IPS DF 6.9 (cell line): ENCODE data around the gene SRL.

Source experiments
- DNase-seq: peaks from one replicate; pipeline ENCODE4 v3.0.0-alpha.2; 2013; ENCODE audit warnings: low read depth, low spot score
- H3K27ac ChIP-seq: one replicate; pipeline ENCODE4 v1.5.1; 2013; ENCODE audit warnings: low read length, control low read depth
- H3K27me3 ChIP-seq: 2 replicates; pipeline ENCODE4 v1.6.1; 2013; ENCODE audit warnings: mild to moderate bottlenecking, low read length; ENCODE audit not compliant: control insufficient read depth, insufficient read depth
- H3K36me3 ChIP-seq: 2 replicates; pipeline ENCODE4 v1.6.1; 2013; ENCODE audit warnings: low read length; ENCODE audit not compliant: control insufficient read depth, insufficient read depth
- H3K4me1 ChIP-seq: 2 replicates; pipeline ENCODE4 v1.6.1; 2013; ENCODE audit warnings: low read length; ENCODE audit not compliant: control insufficient read depth, insufficient read depth
- H3K4me3 ChIP-seq: 2 replicates; pipeline ENCODE4 v1.5.1; 2013; ENCODE audit warnings: mild to moderate bottlenecking, low read length
- H3K9me3 ChIP-seq: 2 replicates; pipeline ENCODE4 v1.6.1; 2013; ENCODE audit warnings: low read length, inconsistent platforms; ENCODE audit not compliant: control insufficient read depth, insufficient read depth
- WGBS: extraction: QIAGEN DNeasy Blood & Tissue Kit; methylation state at CpG from one replicate; pipeline ENCODE4 v1.1.7; 2013; ENCODE audit warnings: mixed read lengths, missing lambda C conversion rate; ENCODE audit not compliant: insufficient read length, insufficient coverage; 5-methylcytosine and 5-hydroxymethylcytosine counted together

Gene SRL

GRCh38 chr16:4202615-4203345 lies 39.1 kb downstream of the SRL start:
- Histone ChIP-seq H3K4me3 (no peak overlapping the region), H3K27me3 (no peaks in the 10 kb centered on the region), H3K9me3 (no peaks in the 10 kb centered on the region), H3K27ac (no peak overlapping the region), H3K4me1 (no peaks in the 10 kb centered on the region), H3K36me3 (no peaks in the 10 kb centered on the region)
- no peak for DNase-seq
- WGBS = no CpG with 5 or more reads among the region's 21 CpGs

DNA sequence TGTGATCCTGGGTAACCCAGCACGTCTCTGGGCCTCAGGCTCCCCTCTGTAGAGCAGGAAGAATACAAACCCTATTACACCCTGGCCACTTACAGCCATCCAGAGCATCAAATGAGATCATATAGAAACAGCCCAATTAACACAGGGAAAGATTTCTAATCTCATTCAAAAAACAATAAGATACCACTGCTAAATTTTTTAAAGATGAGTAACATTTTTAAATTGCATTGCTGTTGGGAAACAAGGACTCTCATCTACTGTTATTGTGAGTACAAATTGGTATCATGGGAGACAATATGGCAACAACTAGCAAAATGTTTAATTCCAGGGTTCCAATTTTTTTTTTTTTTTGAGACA lies 41.1 kb downstream of the SRL start:
- no peak overlapping the region for H3K4me3 ChIP-seq
- H3K27me3 ChIP-seq = no peaks in the 10 kb centered on the region
- no peak for DNase-seq
- no peaks in the 10 kb centered on the region for H3K36me3 ChIP-seq
- H3K9me3 ChIP-seq = no peaks in the 10 kb centered on the region
- no peak overlapping the region for H3K27ac ChIP-seq
- no CpG with 5 or more reads among the region's 1 CpG for WGBS
- H3K4me1 ChIP-seq = no peaks in the 10 kb centered on the region

- Histone ChIP-seq H3K9me3 (no peaks in the 10 kb centered on the region), H3K36me3 (no peaks in the 10 kb centered on the region), H3K4me1 (no peaks in the 10 kb centered on the region), H3K27ac (no peak overlapping the region), H3K27me3 (no peaks in the 10 kb centered on the region), H3K4me3 (no peak overlapping the region)
- WGBS = no CpG with 5 or more reads among the region's 15 CpGs
- peak; percentile 43 for DNase-seq
Measured at GRCh38 chr16:4200000-4200780, 41.7 kb downstream of the SRL start.

DNA sequence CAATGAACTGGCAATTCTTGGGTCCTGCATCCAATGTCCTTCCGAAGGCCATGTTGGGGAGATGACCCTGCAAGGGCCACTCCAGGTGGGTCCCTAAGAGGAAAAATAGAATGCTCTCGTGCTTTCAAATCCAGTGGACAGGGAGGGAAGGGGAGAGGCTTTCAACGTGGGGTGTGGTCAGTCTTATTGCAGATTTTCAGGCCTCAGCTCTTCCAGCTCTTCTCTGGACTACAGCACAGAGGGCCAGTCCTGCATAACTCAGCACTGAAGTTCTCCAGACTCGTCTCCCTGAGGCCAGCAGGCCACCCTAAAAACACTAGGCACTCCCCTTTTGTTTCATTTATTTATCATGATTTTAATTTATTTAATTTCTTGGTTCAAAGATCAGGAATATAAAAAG lies 43.1 kb downstream of the SRL start:
- no peaks in the 10 kb centered on the region for H3K9me3 ChIP-seq
- no CpG with 5 or more reads among the region's 4 CpGs for WGBS
- H3K27ac ChIP-seq = no peak overlapping the region
- no peaks in the 10 kb centered on the region for H3K36me3 ChIP-seq
- H3K4me1 ChIP-seq = no peaks in the 10 kb centered on the region
- H3K4me3 ChIP-seq = no peak overlapping the region
- DNase-seq = no peak
- no peaks in the 10 kb centered on the region for H3K27me3 ChIP-seq

DNA sequence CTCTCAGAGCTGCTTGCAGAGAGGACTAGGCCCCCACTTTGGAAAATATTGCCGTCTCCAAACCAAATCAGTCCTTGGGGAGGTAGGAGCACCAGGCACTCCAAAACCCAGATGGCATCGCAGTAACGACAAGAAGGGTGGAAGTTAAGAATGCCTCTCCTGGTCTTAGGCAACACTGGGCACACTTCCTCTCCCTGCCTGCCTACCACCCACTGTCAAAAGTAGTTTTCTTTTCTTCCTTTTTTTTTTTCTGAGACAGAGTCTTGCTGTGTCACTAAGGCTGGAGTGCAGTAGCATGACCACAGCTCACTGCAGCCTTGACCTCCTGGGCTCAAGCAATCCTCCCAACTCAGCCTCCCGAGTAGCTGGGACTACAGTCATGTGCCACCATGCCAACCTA lies 47.2 kb downstream of the SRL start:
- Histone ChIP-seq H3K9me3 (no peaks in the 10 kb centered on the region), H3K4me1 (no peaks in the 10 kb centered on the region; the same call in 1 of the 2 replicates), H3K27me3 (no peaks in the 10 kb centered on the region), H3K36me3 (no peaks in the 10 kb centered on the region), H3K27ac (no peak overlapping the region), H3K4me3 (no peak overlapping the region)
- WGBS = no CpG with 5 or more reads among the region's 4 CpGs
- DNase-seq = no peak

- Histone ChIP-seq H3K4me1 (no peaks in the 10 kb centered on the region; the same call in 1 of the 2 replicates), H3K27me3 (no peaks in the 10 kb centered on the region), H3K9me3 (no peaks in the 10 kb centered on the region), H3K36me3 (no peaks in the 10 kb centered on the region), H3K4me3 (no peak overlapping the region), H3K27ac (no peak overlapping the region)
- WGBS = no CpG with 5 or more reads among the region's 1 CpG
- no peak for DNase-seq
Measured at GRCh38 chr16:4193920-4194319, 48.0 kb downstream of the SRL start.

GRCh38 chr16:4192206-4192605 lies 49.7 kb downstream of the SRL start:
- no peaks in the 10 kb centered on the region for H3K27me3 ChIP-seq

GRCh38 chr16:4190712-4191333 lies 51.1 kb downstream of the SRL start:
- DNase-seq = no peak
- Histone ChIP-seq H3K4me1 (no peaks in the 10 kb centered on the region; the same call in 1 of the 2 replicates), H3K9me3 (no peaks in the 10 kb centered on the region), H3K36me3 (no peaks in the 10 kb centered on the region), H3K4me3 (no peak overlapping the region), H3K27me3 (no peaks in the 10 kb centered on the region), H3K27ac (no peak overlapping the region)
- no CpG with 5 or more reads among the region's 13 CpGs for WGBS

More at GRCh38 chr16:4192206-4192605, 49.7 kb downstream of the SRL start:
- no peak for DNase-seq
- WGBS = no CpG with 5 or more reads among the region's 14 CpGs
- H3K27ac ChIP-seq = no peak overlapping the region
- H3K9me3 ChIP-seq = no peaks in the 10 kb centered on the region
- H3K36me3 ChIP-seq = no peaks in the 10 kb centered on the region
- H3K4me3 ChIP-seq = no peak overlapping the region
- no peaks in the 10 kb centered on the region; the same call in 1 of the 2 replicates for H3K4me1 ChIP-seq

DNA sequence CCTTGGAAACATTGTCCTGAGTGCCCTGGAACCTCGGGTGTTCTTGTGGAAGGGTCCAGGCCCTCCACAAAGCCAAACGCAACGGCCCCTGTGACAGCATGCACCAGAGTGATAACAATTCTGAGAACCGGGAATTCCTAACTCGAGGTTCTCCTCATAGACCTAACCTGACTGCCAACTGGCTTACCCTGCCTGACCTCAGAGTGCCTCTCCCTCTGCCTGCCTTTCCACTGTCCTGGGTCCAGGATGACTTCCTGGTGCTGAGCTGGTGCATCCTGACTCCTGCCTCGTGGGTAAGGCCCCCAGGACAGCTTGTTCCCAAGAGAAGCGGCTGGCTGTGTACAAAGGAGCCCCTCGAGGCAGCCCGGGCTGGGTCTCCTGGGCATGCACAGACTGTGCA lies 51.8 kb downstream of the SRL start:
- Histone ChIP-seq H3K4me1 (no peaks in the 10 kb centered on the region; the same call in 1 of the 2 replicates), H3K4me3 (no peak overlapping the region), H3K27ac (no peak overlapping the region), H3K27me3 (no peaks in the 10 kb centered on the region), H3K36me3 (no peaks in the 10 kb centered on the region), H3K9me3 (no peaks in the 10 kb centered on the region)
- DNase-seq = no peak
- WGBS = no CpG with 5 or more reads among the region's 9 CpGs

DNA sequence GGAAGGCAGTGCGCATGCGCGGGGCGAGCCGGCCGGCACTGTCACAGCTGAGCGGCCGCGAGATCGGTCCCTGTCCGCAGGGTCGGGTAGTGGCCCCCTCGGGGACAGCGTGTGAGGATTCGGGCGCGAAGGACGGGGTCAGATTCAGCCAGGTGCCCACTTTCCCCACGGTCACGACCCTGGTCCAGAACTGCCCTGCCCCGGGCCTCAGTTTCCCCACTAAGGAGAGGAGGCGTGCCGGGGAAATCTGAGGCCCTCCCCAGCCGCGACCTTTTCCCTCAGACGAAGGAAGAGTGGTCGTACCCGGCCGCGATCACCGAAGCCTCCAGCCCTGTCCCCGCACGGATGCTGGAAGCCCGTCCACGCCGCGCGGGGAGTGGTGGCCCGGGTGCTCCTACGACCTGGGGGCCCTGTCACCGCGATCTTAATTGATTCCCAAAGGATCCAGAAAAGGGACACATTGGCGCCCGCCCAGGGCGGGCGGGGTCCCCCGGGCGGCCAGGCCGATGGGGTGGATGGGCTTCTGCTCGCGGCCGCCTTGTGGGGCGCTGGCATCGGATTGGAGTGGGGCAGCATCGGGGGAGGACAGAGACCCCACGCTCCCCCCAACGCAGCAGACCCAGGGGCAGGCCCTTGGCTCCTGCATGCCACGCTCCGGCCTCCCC lies 57.7 kb downstream of the SRL start:
- Histone ChIP-seq H3K4me3 (peak overlapping the region; percentile 79; the same call in 1 of the 2 replicates), H3K27me3 (no peaks in the 10 kb centered on the region), H3K27ac (no peak overlapping the region), H3K36me3 (no peaks in the 10 kb centered on the region), H3K4me1 (no peaks in the 10 kb centered on the region), H3K9me3 (no peaks in the 10 kb centered on the region)
- DNase-seq = no peak
- no CpG with 5 or more reads among the region's 59 CpGs for WGBS
